IPS-20b (cell line): ENCODE results near the gene CNTN1.

Source experiments
- H3K27ac ChIP-seq: one replicate; pipeline ENCODE4 v1.5.1; 2013; ENCODE audit warnings: low read length
- H3K27me3 ChIP-seq: 2 replicates; pipeline ENCODE4 v1.6.1; 2013; ENCODE audit warnings: mild to moderate bottlenecking, low read length, inconsistent platforms; ENCODE audit not compliant: insufficient read depth
- H3K36me3 ChIP-seq: 2 replicates; pipeline ENCODE4 v1.6.1; 2013; ENCODE audit warnings: low read depth, mild to moderate bottlenecking, inconsistent platforms, low read length, moderate library complexity; ENCODE audit not compliant: insufficient read depth
- H3K4me1 ChIP-seq: 2 replicates; pipeline ENCODE4 v1.6.1; 2013; ENCODE audit warnings: mild to moderate bottlenecking, control low read depth, inconsistent platforms, low read length, moderate library complexity; ENCODE audit not compliant: insufficient read depth
- H3K4me3 ChIP-seq: 2 replicates; pipeline ENCODE4 v1.5.1; 2013; ENCODE audit warnings: mild to moderate bottlenecking, low read length, inconsistent platforms
- H3K9ac ChIP-seq: 2 replicates; pipeline ENCODE4 v1.6.1; 2013; ENCODE audit warnings: low read depth, mild to moderate bottlenecking, inconsistent platforms, low read length, moderate library complexity
- H3K9me3 ChIP-seq: 2 replicates; pipeline ENCODE4 v1.6.1; 2013; ENCODE audit warnings: mild to moderate bottlenecking, low read depth, low read length, inconsistent platforms; ENCODE audit not compliant: insufficient read depth

Gene CNTN1

DNA sequence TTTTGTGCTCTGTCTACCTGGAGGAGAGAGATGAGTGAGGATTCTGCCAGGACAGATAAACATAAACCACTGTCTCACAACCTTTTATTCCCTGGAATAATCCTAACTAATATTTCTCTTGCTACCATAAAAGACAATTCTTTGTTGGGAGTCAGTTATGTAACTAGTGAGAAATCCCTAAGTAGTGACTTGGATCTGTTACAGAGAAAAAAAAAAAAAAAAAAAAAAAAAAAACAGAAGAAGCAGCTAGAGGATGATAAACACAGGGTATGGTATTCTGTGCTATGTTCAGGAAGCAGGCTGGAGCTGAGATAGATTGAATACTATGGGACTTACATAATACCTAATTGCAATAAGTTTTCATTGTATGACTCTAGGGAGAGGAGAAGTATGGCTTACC is 178.7 kb downstream of the CNTN1 start:
- H3K27me3 ChIP-seq: no peaks in the 10 kb centered on the region
- no peak overlapping the region for H3K9ac ChIP-seq
- no peak overlapping the region for H3K27ac ChIP-seq
- no peaks in the 10 kb centered on the region for H3K36me3 ChIP-seq
- no peaks in the 10 kb centered on the region for H3K4me1 ChIP-seq
- H3K9me3 ChIP-seq: no peaks in the 10 kb centered on the region
- H3K4me3 ChIP-seq: no peak overlapping the region

DNA sequence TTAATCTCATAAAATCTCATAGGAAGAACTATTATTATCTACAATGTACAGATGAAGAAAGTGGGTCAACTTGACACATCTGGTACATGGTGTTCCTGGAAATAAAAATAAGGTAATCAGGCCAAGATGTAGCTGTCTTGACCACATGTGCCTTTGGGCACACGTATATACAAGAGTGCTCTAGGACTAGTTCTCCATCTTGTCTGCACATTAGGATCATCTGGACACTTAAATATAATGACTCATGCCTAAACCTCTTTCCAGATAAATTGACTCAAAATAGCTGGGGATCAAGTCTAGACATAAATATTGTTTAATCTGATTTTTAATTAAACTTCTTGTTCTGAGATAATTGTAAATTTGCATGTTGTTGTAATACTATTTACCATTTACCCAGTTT is 182.6 kb downstream of the CNTN1 start:
- H3K9me3 ChIP-seq: no peaks in the 10 kb centered on the region
- no peaks in the 10 kb centered on the region for H3K36me3 ChIP-seq
- no peaks in the 10 kb centered on the region for H3K27me3 ChIP-seq
- H3K4me3 ChIP-seq: no peak overlapping the region
- H3K9ac ChIP-seq: no peak overlapping the region
- H3K27ac ChIP-seq: no peak overlapping the region
- no peaks in the 10 kb centered on the region for H3K4me1 ChIP-seq

- Histone ChIP-seq H3K4me1 (peaks cover 5% of the 10 kb centered on the region; the same call in 1 of the 2 replicates), H3K27me3 (no peaks in the 10 kb centered on the region), H3K4me3 (no peak overlapping the region), H3K27ac (no peak overlapping the region), H3K36me3 (no peaks in the 10 kb centered on the region), H3K9ac (no peak overlapping the region), H3K9me3 (no peaks in the 10 kb centered on the region)
Measured at GRCh38 chr12:40889329-40889728, 197.1 kb downstream of the CNTN1 start.

- no peaks in the 10 kb centered on the region for H3K36me3 ChIP-seq
- H3K4me3 ChIP-seq: no peak overlapping the region
- H3K27ac ChIP-seq: no peak overlapping the region
- no peaks in the 10 kb centered on the region for H3K27me3 ChIP-seq
- no peaks in the 10 kb centered on the region for H3K9me3 ChIP-seq
- H3K9ac ChIP-seq: no peak overlapping the region
- H3K4me1 ChIP-seq: peaks cover 5% of the 10 kb centered on the region; the same call in 1 of the 2 replicates
Measured at GRCh38 chr12:40892528-40892927, 200.3 kb downstream of the CNTN1 start.

- Histone ChIP-seq H3K27ac (no peak overlapping the region), H3K9ac (no peak overlapping the region), H3K4me3 (no peak overlapping the region), H3K4me1 (peaks cover 2% of the 10 kb centered on the region; the same call in 1 of the 2 replicates), H3K36me3 (no peaks in the 10 kb centered on the region), H3K9me3 (no peaks in the 10 kb centered on the region), H3K27me3 (no peaks in the 10 kb centered on the region)
Measured at GRCh38 chr12:40898505-40898904, 206.3 kb downstream of the CNTN1 start.

- H3K4me1 ChIP-seq: no peaks in the 10 kb centered on the region; the same call in 1 of the 2 replicates
- no peak overlapping the region for H3K4me3 ChIP-seq
- no peaks in the 10 kb centered on the region for H3K36me3 ChIP-seq
- no peak overlapping the region for H3K9ac ChIP-seq
- H3K27ac ChIP-seq: no peak overlapping the region
- H3K9me3 ChIP-seq: no peaks in the 10 kb centered on the region
- no peaks in the 10 kb centered on the region for H3K27me3 ChIP-seq
Measured at GRCh38 chr12:40903040-40903439, 210.8 kb downstream of the CNTN1 start.

DNA sequence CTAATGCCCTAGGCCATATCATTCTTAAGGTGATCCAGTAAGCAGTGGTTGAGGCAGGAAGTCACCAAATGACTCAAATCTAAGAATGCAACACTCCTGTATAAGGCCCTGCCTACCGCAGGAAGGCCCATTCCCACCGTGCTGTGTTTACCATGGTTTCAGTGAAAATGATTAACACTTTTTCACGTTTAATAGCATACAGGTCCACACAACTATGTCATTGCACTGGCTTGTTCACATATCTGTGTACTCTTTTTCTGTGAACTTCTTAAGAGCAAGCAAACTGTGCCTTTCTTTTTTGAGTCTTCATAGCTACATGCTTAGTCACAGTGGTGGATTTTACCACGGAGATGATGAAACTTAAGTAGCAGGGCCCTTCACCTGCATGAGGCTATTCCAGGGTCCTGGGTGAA is 214.9 kb downstream of the CNTN1 start:
- no peaks in the 10 kb centered on the region for H3K36me3 ChIP-seq
- no peak overlapping the region for H3K4me3 ChIP-seq
- no peaks in the 10 kb centered on the region for H3K4me1 ChIP-seq
- no peak overlapping the region for H3K9ac ChIP-seq
- H3K9me3 ChIP-seq: no peaks in the 10 kb centered on the region
- no peak overlapping the region for H3K27ac ChIP-seq
- H3K27me3 ChIP-seq: no peaks in the 10 kb centered on the region

- Histone ChIP-seq H3K9ac (no peak overlapping the region), H3K36me3 (no peaks in the 10 kb centered on the region), H3K9me3 (no peaks in the 10 kb centered on the region), H3K27me3 (no peaks in the 10 kb centered on the region), H3K27ac (no peak overlapping the region), H3K4me1 (no peaks in the 10 kb centered on the region), H3K4me3 (no peak overlapping the region)
Measured at GRCh38 chr12:40911676-40912075, 219.4 kb downstream of the CNTN1 start.

DNA sequence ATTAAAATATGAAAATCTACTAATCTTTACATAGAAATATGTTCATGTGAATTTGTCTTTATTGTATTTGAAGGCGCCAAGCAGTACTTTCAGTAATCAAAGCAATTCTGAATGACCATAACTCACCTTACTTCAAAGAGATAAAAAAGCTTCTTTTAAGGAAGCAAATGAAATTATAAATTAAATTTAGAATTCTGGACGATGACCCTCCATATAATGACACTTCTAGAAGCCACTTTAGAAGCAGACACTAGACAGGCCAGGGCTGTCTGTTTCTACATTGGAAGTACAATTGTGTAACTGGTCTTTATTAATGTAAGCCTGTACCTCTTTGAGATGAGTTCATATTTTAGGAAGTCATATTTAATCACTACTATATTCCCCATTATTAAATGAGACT is 222.9 kb downstream of the CNTN1 start:
- Histone ChIP-seq H3K27me3 (no peaks in the 10 kb centered on the region), H3K9ac (no peak overlapping the region), H3K4me1 (no peaks in the 10 kb centered on the region), H3K36me3 (no peaks in the 10 kb centered on the region), H3K9me3 (no peaks in the 10 kb centered on the region), H3K4me3 (no peak overlapping the region), H3K27ac (no peak overlapping the region)

GRCh38 chr12:40917561-40917960 is 225.3 kb downstream of the CNTN1 start:
- Histone ChIP-seq H3K36me3 (no peaks in the 10 kb centered on the region), H3K27me3 (no peaks in the 10 kb centered on the region; the same call in 1 of the 2 replicates), H3K9ac (no peak overlapping the region), H3K27ac (no peak overlapping the region), H3K4me1 (no peaks in the 10 kb centered on the region), H3K9me3 (no peaks in the 10 kb centered on the region), H3K4me3 (no peak overlapping the region)

GRCh38 chr12:40921563-40922163 is 229.4 kb downstream of the CNTN1 start:
- H3K9me3 ChIP-seq: no peaks in the 10 kb centered on the region
- H3K27me3 ChIP-seq: no peaks in the 10 kb centered on the region; the same call in 1 of the 2 replicates
- no peak overlapping the region for H3K27ac ChIP-seq
- no peak overlapping the region for H3K4me3 ChIP-seq
- no peak overlapping the region for H3K9ac ChIP-seq
- H3K36me3 ChIP-seq: no peaks in the 10 kb centered on the region
- H3K4me1 ChIP-seq: no peaks in the 10 kb centered on the region

DNA sequence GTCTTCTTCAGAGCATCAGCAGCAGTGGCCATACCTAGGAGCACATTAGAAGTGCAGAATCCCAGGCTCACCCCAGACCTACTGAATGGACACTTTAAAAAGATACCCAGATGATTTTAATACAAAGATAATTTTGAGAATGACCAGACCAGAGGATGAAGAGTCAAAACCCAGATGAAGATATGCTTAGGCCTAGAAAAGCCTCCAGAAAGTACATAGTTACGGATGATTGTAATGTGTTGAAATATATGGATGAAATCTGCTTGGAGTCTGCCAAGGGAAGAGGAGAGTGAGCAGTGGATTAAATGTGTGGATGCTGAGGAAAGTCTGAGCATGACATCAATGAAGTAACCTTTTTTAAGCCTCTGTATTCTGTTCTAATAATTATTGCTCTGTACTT is 245.7 kb downstream of the CNTN1 start:
- Histone ChIP-seq H3K27ac (no peak overlapping the region), H3K27me3 (no peaks in the 10 kb centered on the region), H3K36me3 (no peaks in the 10 kb centered on the region), H3K4me3 (no peak overlapping the region), H3K9ac (no peak overlapping the region), H3K4me1 (no peaks in the 10 kb centered on the region), H3K9me3 (no peaks in the 10 kb centered on the region)
